Ishikawa (cell line): ENCODE data around the gene TBCD.

Source experiments
- CEBPB ChIP-seq: IDR thresholded peaks from 2 replicates; pipeline ENCODE4 v1.6.1; 2012
- CREB1 ChIP-seq: IDR thresholded peaks from 2 replicates; pipeline ENCODE4 v1.6.1; 2012; ENCODE audit warnings: low read depth
- EP300 ChIP-seq: IDR thresholded peaks from 2 replicates; pipeline ENCODE4 v1.6.1; 2012; ENCODE audit warnings: borderline replicate concordance
- NFIC ChIP-seq: IDR thresholded peaks from 2 replicates; pipeline ENCODE4 v1.6.1; 2012
- TAF1 ChIP-seq: IDR thresholded peaks from 2 replicates; pipeline ENCODE4 v1.6.1; 2012; ENCODE audit warnings: low read depth, mild to moderate bottlenecking
- TCF12 ChIP-seq: IDR thresholded peaks from 2 replicates; pipeline ENCODE4 v1.6.1; 2012; ENCODE audit warnings: low read depth
- TF ChIP-seq, protein P1 (sequence below): IDR thresholded peaks from 2 replicates; pipeline ENCODE4 v1.6.1; 2012
- TF ChIP-seq, protein P2 (sequence below): IDR thresholded peaks from 2 replicates; pipeline ENCODE4 v1.6.1; 2012; ENCODE audit warnings: low read depth, mild to moderate bottlenecking

DNA sequence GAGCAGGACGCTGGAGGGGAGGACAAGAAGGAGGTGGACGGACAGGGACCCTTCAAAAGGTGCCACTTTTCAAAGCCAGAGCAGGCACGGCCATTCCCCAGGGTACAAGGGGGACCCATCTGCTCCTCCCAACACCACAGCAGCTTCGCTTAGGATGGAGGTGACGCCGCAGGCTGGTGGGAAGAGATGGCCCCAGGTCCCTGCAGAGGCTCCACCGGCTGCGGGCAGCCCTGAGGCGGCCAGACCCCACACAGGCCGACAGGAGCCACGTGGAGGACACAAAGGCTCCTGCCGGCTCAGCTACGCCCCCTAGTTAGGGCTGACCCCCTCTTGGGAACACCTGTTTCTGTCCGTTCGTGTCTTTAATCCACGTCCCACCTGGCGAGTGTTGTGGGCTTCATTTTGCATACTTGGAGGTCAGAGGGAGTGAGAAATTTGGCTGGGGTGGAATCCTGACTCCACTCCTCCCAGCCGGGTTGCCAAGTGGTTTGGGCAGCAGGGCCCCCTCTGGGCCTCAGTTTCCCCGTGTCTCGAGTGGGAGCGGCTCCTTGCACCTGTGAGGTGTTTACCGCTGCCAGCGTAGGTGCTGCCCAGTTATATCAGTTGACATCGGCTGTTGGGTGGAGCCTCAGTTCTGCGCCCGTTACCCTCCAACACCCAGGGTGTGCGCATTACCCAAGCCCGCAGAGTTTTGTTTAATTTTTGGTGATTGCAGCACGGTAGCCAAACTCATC lies 41.2 kb upstream of the TBCD start:
- TF ChIP-seq EP300, result no peak
- TF ChIP-seq, protein P1, sequence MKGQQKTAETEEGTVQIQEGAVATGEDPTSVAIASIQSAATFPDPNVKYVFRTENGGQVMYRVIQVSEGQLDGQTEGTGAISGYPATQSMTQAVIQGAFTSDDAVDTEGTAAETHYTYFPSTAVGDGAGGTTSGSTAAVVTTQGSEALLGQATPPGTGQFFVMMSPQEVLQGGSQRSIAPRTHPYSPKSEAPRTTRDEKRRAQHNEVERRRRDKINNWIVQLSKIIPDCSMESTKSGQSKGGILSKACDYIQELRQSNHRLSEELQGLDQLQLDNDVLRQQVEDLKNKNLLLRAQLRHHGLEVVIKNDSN, result no peak
- TF ChIP-seq CREB1, result no peak
- no peak for TF ChIP-seq TAF1
- no peak for TF ChIP-seq TCF12
- no peak for TF ChIP-seq NFIC
- TF ChIP-seq, protein P2, sequence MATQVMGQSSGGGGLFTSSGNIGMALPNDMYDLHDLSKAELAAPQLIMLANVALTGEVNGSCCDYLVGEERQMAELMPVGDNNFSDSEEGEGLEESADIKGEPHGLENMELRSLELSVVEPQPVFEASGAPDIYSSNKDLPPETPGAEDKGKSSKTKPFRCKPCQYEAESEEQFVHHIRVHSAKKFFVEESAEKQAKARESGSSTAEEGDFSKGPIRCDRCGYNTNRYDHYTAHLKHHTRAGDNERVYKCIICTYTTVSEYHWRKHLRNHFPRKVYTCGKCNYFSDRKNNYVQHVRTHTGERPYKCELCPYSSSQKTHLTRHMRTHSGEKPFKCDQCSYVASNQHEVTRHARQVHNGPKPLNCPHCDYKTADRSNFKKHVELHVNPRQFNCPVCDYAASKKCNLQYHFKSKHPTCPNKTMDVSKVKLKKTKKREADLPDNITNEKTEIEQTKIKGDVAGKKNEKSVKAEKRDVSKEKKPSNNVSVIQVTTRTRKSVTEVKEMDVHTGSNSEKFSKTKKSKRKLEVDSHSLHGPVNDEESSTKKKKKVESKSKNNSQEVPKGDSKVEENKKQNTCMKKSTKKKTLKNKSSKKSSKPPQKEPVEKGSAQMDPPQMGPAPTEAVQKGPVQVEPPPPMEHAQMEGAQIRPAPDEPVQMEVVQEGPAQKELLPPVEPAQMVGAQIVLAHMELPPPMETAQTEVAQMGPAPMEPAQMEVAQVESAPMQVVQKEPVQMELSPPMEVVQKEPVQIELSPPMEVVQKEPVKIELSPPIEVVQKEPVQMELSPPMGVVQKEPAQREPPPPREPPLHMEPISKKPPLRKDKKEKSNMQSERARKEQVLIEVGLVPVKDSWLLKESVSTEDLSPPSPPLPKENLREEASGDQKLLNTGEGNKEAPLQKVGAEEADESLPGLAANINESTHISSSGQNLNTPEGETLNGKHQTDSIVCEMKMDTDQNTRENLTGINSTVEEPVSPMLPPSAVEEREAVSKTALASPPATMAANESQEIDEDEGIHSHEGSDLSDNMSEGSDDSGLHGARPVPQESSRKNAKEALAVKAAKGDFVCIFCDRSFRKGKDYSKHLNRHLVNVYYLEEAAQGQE, result no peak
- TF ChIP-seq CEBPB, result no peak
